ENCODE results near the gene HMOX1.

The HMOX1 gene

GRCh38 chr22:35349704-35350538, 31.0 kb upstream of the HMOX1 start:
- ATAC-seq (ENCODE audit: low read depth) (no peak), DNase-seq (ENCODE audit: low spot score) (no peak)

GRCh38 chr22:35350539-35351503, 30.1 kb upstream of the HMOX1 start:
- H3K27me3 ChIP-seq (ENCODE audit: insufficient read depth, poor library complexity, severe bottlenecking), result no peaks in the 10 kb centered on the region
- peak; percentile 96 for ATAC-seq (ENCODE audit: low read depth)
- H3K4me1 ChIP-seq (ENCODE audit: insufficient read depth, poor library complexity, severe bottlenecking), result no peaks in the 10 kb centered on the region
- no peaks in the 10 kb centered on the region for H3K9me3 ChIP-seq (ENCODE audit: severe bottlenecking)
- peak overlapping the region; percentile 30 for H3K4me3 ChIP-seq (ENCODE audit: severe bottlenecking)
- DNase-seq (ENCODE audit: low spot score), result peak; percentile 92
- peak; percentile 91 for TF ChIP-seq CTCF (IDR thresholded peaks at IDR 0.05; ENCODE audit: poor library complexity, severe bottlenecking)
- no peak overlapping the region for H3K27ac ChIP-seq (ENCODE audit: poor library complexity, severe bottlenecking)
- H3K36me3 ChIP-seq (ENCODE audit: low read depth), result no peaks in the 10 kb centered on the region

More at GRCh38 chr22:35349704-35350538, 31.0 kb upstream of the HMOX1 start:
- no peak overlapping the region for H3K4me3 ChIP-seq (ENCODE audit: severe bottlenecking)
- H3K36me3 ChIP-seq (ENCODE audit: low read depth), result no peaks in the 10 kb centered on the region
- no peak for TF ChIP-seq CTCF (IDR thresholded peaks at IDR 0.05; ENCODE audit: poor library complexity, severe bottlenecking)
- H3K4me1 ChIP-seq (ENCODE audit: insufficient read depth, poor library complexity, severe bottlenecking), result no peaks in the 10 kb centered on the region
- H3K27me3 ChIP-seq (ENCODE audit: insufficient read depth, poor library complexity, severe bottlenecking), result no peaks in the 10 kb centered on the region
- no peak overlapping the region for H3K27ac ChIP-seq (ENCODE audit: poor library complexity, severe bottlenecking)
- H3K9me3 ChIP-seq (ENCODE audit: severe bottlenecking), result no peaks in the 10 kb centered on the region

- H3K9me3 ChIP-seq (ENCODE audit: severe bottlenecking), result no peaks in the 10 kb centered on the region
- TF ChIP-seq CTCF (IDR thresholded peaks at IDR 0.05; ENCODE audit: poor library complexity, severe bottlenecking), result peak; percentile 27
- H3K4me3 ChIP-seq (ENCODE audit: severe bottlenecking), result no peak overlapping the region
- no peak overlapping the region for H3K27ac ChIP-seq (ENCODE audit: poor library complexity, severe bottlenecking)
- H3K4me1 ChIP-seq (ENCODE audit: insufficient read depth, poor library complexity, severe bottlenecking), result no peaks in the 10 kb centered on the region
- DNase-seq (ENCODE audit: low spot score) (no peak), ATAC-seq (ENCODE audit: low read depth) (no peak)
- H3K36me3 ChIP-seq (ENCODE audit: low read depth), result no peaks in the 10 kb centered on the region
- no peaks in the 10 kb centered on the region for H3K27me3 ChIP-seq (ENCODE audit: insufficient read depth, poor library complexity, severe bottlenecking)
These were observed 28.4 kb upstream of the HMOX1 start for GRCh38 chr22:35352214-35353111.

- H3K4me1 ChIP-seq (ENCODE audit: insufficient read depth, poor library complexity, severe bottlenecking), result no peaks in the 10 kb centered on the region
- no peak for DNase-seq (ENCODE audit: low spot score)
- TF ChIP-seq CTCF (IDR thresholded peaks at IDR 0.05; ENCODE audit: poor library complexity, severe bottlenecking), result no peak
- H3K27me3 ChIP-seq (ENCODE audit: insufficient read depth, poor library complexity, severe bottlenecking), result no peaks in the 10 kb centered on the region
- no peak for ATAC-seq (ENCODE audit: low read depth)
- no peak overlapping the region for H3K27ac ChIP-seq (ENCODE audit: poor library complexity, severe bottlenecking)
- no peaks in the 10 kb centered on the region for H3K36me3 ChIP-seq (ENCODE audit: low read depth)
- H3K4me3 ChIP-seq (ENCODE audit: severe bottlenecking), result no peak overlapping the region
- no peaks in the 10 kb centered on the region for H3K9me3 ChIP-seq (ENCODE audit: severe bottlenecking)
These were observed 27.6 kb upstream of the HMOX1 start for GRCh38 chr22:35353318-35353717.

All from RWPE2 (cell line).